GM19452 (cell line): ENCODE data around the gene MTUS2.

Experiments
- ATAC-seq: cut with Tn5 transposase; IDR thresholded peaks from one replicate; pipeline ENCODE4 v1.9.1; 2021; ENCODE audit not compliant: unreplicated experiment

Gene MTUS2

GRCh38 chr13:29474991-29475390, 654.9 kb downstream of the MTUS2 start:
- no peak for ATAC-seq

GRCh38 chr13:29476046-29476445, 655.9 kb downstream of the MTUS2 start:
- ATAC-seq, result no peak

- ATAC-seq, result no peak
Observed at GRCh38 chr13:29479716-29480492, 659.8 kb downstream of the MTUS2 start.

- no peak for ATAC-seq
Observed at GRCh38 chr13:29480893-29481525, 660.9 kb downstream of the MTUS2 start.

GRCh38 chr13:29481603-29482002, 661.5 kb downstream of the MTUS2 start:
- ATAC-seq, result no peak

GRCh38 chr13:29482504-29482903, 662.4 kb downstream of the MTUS2 start:
- ATAC-seq, result no peak

GRCh38 chr13:29483211-29483610, 663.1 kb downstream of the MTUS2 start:
- ATAC-seq, result no peak

GRCh38 chr13:29483623-29484022, 663.5 kb downstream of the MTUS2 start:
- ATAC-seq, result no peak

GRCh38 chr13:29484236-29484635, 664.1 kb downstream of the MTUS2 start:
- no peak for ATAC-seq

- ATAC-seq, result no peak
Observed at GRCh38 chr13:29484796-29485195, 664.7 kb downstream of the MTUS2 start.

GRCh38 chr13:29486551-29486950, 666.4 kb downstream of the MTUS2 start:
- ATAC-seq, result no peak

- no peak for ATAC-seq
Observed at GRCh38 chr13:29487466-29488454, 667.6 kb downstream of the MTUS2 start.

GRCh38 chr13:29489650-29490560, 669.8 kb downstream of the MTUS2 start:
- no peak for ATAC-seq

GRCh38 chr13:29490561-29490885, 670.4 kb downstream of the MTUS2 start:
- ATAC-seq, result no peak

- ATAC-seq, result no peak
Observed at GRCh38 chr13:29491248-29491647, 671.1 kb downstream of the MTUS2 start.

GRCh38 chr13:29493796-29494195, 673.7 kb downstream of the MTUS2 start:
- ATAC-seq, result no peak

- ATAC-seq, result no peak
Observed at GRCh38 chr13:29494520-29494919, 674.4 kb downstream of the MTUS2 start.

GRCh38 chr13:29496241-29496712, 676.1 kb downstream of the MTUS2 start:
- ATAC-seq, result no peak

GRCh38 chr13:29497137-29497654, 677.1 kb downstream of the MTUS2 start:
- ATAC-seq, result no peak

GRCh38 chr13:29498426-29499040, 678.4 kb downstream of the MTUS2 start:
- ATAC-seq, result no peak
